HEK293 (cell line): ENCODE results near the gene TRAK1.

Experiments used
- CTCF ChIA-PET: fragments of 350-600 bp; formaldehyde crosslinking; extraction: SDS; loops from one replicate; lab custom pipeline; 2021; ENCODE audit warnings: antibody characterized with exemption; lab: Yijun Ruan, JAX
- POLR2A ChIA-PET: fragments of 300-600 bp; formaldehyde crosslinking; extraction: SDS; loops from one replicate; lab custom pipeline; 2020; ENCODE audit warnings: antibody characterized with exemption, inconsistent platforms; lab: Yijun Ruan, JAX
- H3K27ac ChIP-seq: fragments of 200-500 bp; sonication (Bioruptor generic); 2 replicates; pipeline ENCODE4 v1.5.1; 2014; ENCODE audit warnings: low read depth, low read length, control low read depth, inconsistent platforms; ENCODE audit errors: extremely low read depth
- H3K36me3 ChIP-seq, 2 experiments: fragments of 200-500 bp in 1 of 2; sonication (Bioruptor generic) in 1 of 2; 1 replicate in 1 of 2; 2 replicates in 1 of 2; pipeline ENCODE4 v1.5.1; 2014 to 2017; ENCODE audit warnings: inconsistent platforms in 2 of 2, low read length in 2 of 2; ENCODE audit not compliant: control insufficient read depth in 2 of 2, insufficient read depth in 1 of 2
- H3K4me1 ChIP-seq: fragments of 200-500 bp; sonication (Bioruptor generic); 2 replicates; pipeline ENCODE4 v1.5.1; 2014; ENCODE audit warnings: mild to moderate bottlenecking, low read length, inconsistent platforms; ENCODE audit not compliant: control insufficient read depth, insufficient read depth
- H3K4me3 ChIP-seq: 2 replicates; pipeline ENCODE4 v1.5.1; 2011; ENCODE audit warnings: low read depth, mild to moderate bottlenecking, control low read depth, low read length, moderate library complexity
- H3K9me3 ChIP-seq: fragments of 200-500 bp; sonication (Bioruptor generic); 2 replicates; pipeline ENCODE4 v1.5.1; 2014; ENCODE audit warnings: low read depth, low read length, inconsistent platforms; ENCODE audit not compliant: control insufficient read depth, insufficient read depth
- FEZF1 ChIP-seq: fragments of 450-650 bp; formaldehyde crosslinking; IDR thresholded peaks from 2 replicates; pipeline ENCODE4 v1.5.1; 2016; ENCODE audit warnings: missing biosample characterization, missing genetic modification characterization
- IKZF3 ChIP-seq: fragments of 450-650 bp; IDR thresholded peaks from 2 replicates; pipeline ENCODE4 v1.5.0; 2018; ENCODE audit warnings: missing biosample characterization, mild to moderate bottlenecking, missing genetic modification characterization, moderate library complexity
- KLF9 ChIP-seq: fragments of 450-650 bp; formaldehyde crosslinking; IDR thresholded peaks from 2 replicates; pipeline ENCODE4 v1.5.1; 2016; ENCODE audit warnings: missing biosample characterization, missing genetic modification characterization, low read depth
- MYNN ChIP-seq: fragments of 450-650 bp; formaldehyde crosslinking; IDR thresholded peaks from 2 replicates; pipeline ENCODE4 v1.5.1; 2016; ENCODE audit warnings: missing biosample characterization, missing genetic modification characterization, borderline replicate concordance
- MZF1 ChIP-seq: fragments of 450-650 bp; formaldehyde crosslinking; IDR thresholded peaks from 2 replicates; pipeline ENCODE4 v1.5.1; 2017; ENCODE audit warnings: missing biosample characterization, missing genetic modification characterization, borderline replicate concordance
- TRIM28 ChIP-seq: IDR thresholded peaks from 2 replicates; pipeline ENCODE4 v1.6.1; 2011; ENCODE audit warnings: low read length, control low read depth, borderline replicate concordance
- YY2 ChIP-seq: fragments of 450-650 bp; formaldehyde crosslinking; IDR thresholded peaks from 2 replicates; pipeline ENCODE4 v1.5.1; 2016; ENCODE audit warnings: missing biosample characterization, missing genetic modification characterization
- ZBTB8A ChIP-seq: fragments of 450-650 bp; formaldehyde crosslinking; IDR thresholded peaks from 2 replicates; pipeline ENCODE4 v1.5.1; 2016; ENCODE audit warnings: missing biosample characterization, missing genetic modification characterization
- ZNF146 ChIP-seq: fragments of 450-650 bp; formaldehyde crosslinking; IDR thresholded peaks from 2 replicates; pipeline ENCODE4 v1.5.1; 2016; ENCODE audit warnings: missing biosample characterization, missing genetic modification characterization
- ZNF211 ChIP-seq: fragments of 450-650 bp; formaldehyde crosslinking; IDR thresholded peaks from 2 replicates; pipeline ENCODE4 v1.5.1; 2016; ENCODE audit warnings: low read depth, missing biosample characterization, missing genetic modification characterization
- ZNF311 ChIP-seq: fragments of 450-650 bp; formaldehyde crosslinking; IDR thresholded peaks from 2 replicates; pipeline ENCODE4 v1.5.1; 2017; ENCODE audit warnings: missing biosample characterization, missing genetic modification characterization, borderline replicate concordance
- ZNF335 ChIP-seq: fragments of 450-650 bp; formaldehyde crosslinking; conservative IDR thresholded peaks from 2 replicates; pipeline ENCODE4 v1.5.1; 2016; ENCODE audit warnings: missing biosample characterization, missing genetic modification characterization
- ZNF555 ChIP-seq: fragments of 450-650 bp; formaldehyde crosslinking; conservative IDR thresholded peaks from 2 replicates; pipeline ENCODE4 v1.5.1; 2017; ENCODE audit warnings: missing biosample characterization, mild to moderate bottlenecking, missing genetic modification characterization, inconsistent platforms
- ZNF560 ChIP-seq: fragments of 450-650 bp; formaldehyde crosslinking; IDR thresholded peaks from 2 replicates; pipeline ENCODE4 v1.5.1; 2017; ENCODE audit warnings: missing biosample characterization, missing genetic modification characterization, borderline replicate concordance
- ZNF571 ChIP-seq: fragments of 450-650 bp; formaldehyde crosslinking; IDR thresholded peaks from 2 replicates; pipeline ENCODE4 v1.5.0; 2017; ENCODE audit warnings: missing biosample characterization, missing genetic modification characterization
- ZNF660 ChIP-seq: fragments of 450-650 bp; IDR thresholded peaks from 2 replicates; pipeline ENCODE4 v1.5.1; 2018; ENCODE audit warnings: missing biosample characterization, mild to moderate bottlenecking, missing genetic modification characterization
- ZNF664 ChIP-seq: fragments of 450-650 bp; formaldehyde crosslinking; IDR thresholded peaks from 2 replicates; pipeline ENCODE4 v1.5.1; 2016; ENCODE audit warnings: missing biosample characterization, missing genetic modification characterization
- ZNF670 ChIP-seq: fragments of 450-650 bp; formaldehyde crosslinking; IDR thresholded peaks from 2 replicates; pipeline ENCODE4 v1.5.1; 2016; ENCODE audit warnings: missing biosample characterization, missing genetic modification characterization, low read depth
- ZNF747 ChIP-seq: fragments of 450-650 bp; formaldehyde crosslinking; IDR thresholded peaks from 2 replicates; pipeline ENCODE4 v1.5.1; 2016; ENCODE audit warnings: missing biosample characterization, missing genetic modification characterization
- ZNF791 ChIP-seq: fragments of 450-650 bp; formaldehyde crosslinking; IDR thresholded peaks from 2 replicates; pipeline ENCODE4 v1.5.1; 2016; ENCODE audit warnings: missing biosample characterization, missing genetic modification characterization
- ZSCAN16 ChIP-seq: fragments of 450-650 bp; formaldehyde crosslinking; IDR thresholded peaks from 2 replicates; pipeline ENCODE4 v1.5.1; 2016; ENCODE audit warnings: missing biosample characterization, missing genetic modification characterization
- TF ChIP-seq, protein P1 (sequence below): fragments of 450-650 bp; formaldehyde crosslinking; IDR thresholded peaks from 2 replicates; pipeline ENCODE4 v1.5.1; 2016; ENCODE audit warnings: missing biosample characterization, missing genetic modification characterization
- TF ChIP-seq, protein P2 (sequence below): fragments of 450-650 bp; formaldehyde crosslinking; IDR thresholded peaks from 2 replicates; pipeline ENCODE4 v1.5.1; 2016; ENCODE audit warnings: missing biosample characterization, missing genetic modification characterization, borderline replicate concordance

Gene TRAK1

DNA sequence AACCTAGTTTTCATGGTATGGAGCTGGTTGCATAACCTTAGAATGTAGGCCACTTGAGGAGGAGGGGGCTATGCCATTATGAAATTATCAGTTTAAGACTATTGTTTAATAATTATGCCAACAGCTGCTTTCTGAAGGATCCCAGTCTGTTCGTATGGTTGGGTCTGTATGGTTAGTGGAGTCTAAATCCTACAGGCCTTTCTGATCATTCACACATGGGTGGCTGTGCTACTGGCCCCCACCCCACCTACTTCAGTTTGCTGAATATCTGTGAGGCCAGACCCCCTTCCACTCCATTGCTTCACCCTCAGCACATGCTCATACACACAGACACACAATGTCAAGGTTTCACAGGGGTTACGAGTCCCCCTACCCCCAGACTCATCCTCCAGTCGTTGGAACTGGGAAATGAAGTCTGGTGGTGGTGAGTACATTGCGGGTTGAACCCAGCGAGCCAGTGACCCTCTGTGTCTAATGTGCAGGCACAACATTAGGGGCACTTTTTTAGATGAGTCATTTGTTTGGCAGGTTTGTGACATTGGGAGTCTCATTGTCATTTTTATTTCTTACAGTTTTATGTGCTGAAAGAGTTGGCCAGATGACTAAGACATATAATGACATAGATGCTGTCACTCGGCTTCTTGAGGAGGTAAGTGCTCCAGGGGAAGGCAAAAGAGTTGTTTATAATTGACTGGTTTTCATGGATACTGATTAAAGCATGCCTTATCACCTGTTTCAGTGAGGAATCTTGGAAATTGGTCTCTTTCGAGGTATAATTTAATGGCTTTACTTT lies 85.3 kb downstream of the TRAK1 start (continued):
- TF ChIP-seq TRIM28 (peak; percentile 52), ZNF335 (tag by site-specific recombination) (0 out of 2 replicates have a peak, but pooled peaks have one; percentile 20)
- TF ChIP-seq, protein P1, sequence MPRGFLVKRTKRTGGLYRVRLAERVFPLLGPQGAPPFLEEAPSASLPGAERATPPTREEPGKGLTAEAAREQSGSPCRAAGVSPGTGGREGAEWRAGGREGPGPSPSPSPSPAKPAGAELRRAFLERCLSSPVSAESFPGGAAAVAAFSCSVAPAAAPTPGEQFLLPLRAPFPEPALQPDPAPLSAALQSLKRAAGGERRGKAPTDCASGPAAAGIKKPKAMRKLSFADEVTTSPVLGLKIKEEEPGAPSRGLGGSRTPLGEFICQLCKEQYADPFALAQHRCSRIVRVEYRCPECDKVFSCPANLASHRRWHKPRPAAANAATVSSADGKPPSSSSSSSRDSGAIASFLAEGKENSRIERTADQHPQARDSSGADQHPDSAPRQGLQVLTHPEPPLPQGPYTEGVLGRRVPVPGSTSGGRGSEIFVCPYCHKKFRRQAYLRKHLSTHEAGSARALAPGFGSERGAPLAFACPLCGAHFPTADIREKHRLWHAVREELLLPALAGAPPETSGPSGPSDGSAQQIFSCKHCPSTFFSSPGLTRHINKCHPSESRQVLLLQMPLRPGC (tag by site-specific recombination), result 0 out of 2 replicates have a peak, but pooled peaks have one; percentile 22
- TF ChIP-seq, all 188 proteins: peak for 13

DNA sequence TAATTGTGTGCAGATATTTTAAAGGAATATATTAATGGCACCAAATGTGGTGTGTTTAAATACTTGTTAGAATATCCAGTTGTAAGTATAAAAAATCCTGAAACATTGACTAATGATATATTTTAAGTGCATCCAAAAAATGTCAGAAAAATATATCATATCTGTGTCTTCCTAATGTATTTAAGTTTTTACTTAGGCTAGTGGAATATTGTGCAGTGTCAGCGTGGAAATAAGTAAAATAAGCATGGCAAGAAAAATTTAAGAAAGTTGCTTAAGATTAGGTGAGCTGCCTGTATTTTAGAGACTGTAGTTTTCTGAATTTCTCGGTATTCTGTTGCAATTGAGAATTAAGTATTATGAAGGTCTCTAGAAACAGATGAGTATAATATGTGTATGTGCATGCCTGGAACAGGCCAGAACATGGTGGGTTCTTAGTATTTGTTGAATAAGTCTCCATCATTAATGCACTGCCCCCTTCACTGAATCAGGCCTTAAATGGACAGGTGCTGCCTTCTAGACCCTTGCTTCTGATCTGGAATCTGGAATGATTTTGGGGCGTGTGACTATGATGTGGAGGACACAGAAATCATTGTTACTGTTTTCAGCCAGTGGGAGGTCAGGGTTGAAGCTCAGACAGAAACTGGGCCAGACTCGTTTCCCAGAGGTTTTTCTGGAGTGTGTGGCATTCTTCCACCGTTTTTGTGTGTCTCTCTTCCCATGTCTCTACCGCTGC lies 86.1 kb downstream of the TRAK1 start:
- Histone ChIP-seq H3K9me3 (no peaks in the 10 kb centered on the region), H3K4me1 (no peaks in the 10 kb centered on the region; the same call in 1 of the 2 replicates), H3K27ac (no peak overlapping the region), H3K4me3 (no peak overlapping the region)
- ChIA-PET CTCF (interaction anchor here (5.3 kb wide), 1 partner anchor 14 kb away, joined by 28 read pairs; no protein-coding TSS in a partner anchor), POLR2A (interaction anchor here (0.5 kb wide), 1 partner anchor 8 kb away, joined by 4 read pairs; no protein-coding TSS in a partner anchor)
- TF ChIP-seq YY2 (no peak), IKZF3 (no peak), ZNF560 (tag by site-specific recombination) (no peak), ZBTB8A (tag by site-specific recombination) (no peak), ZNF555 (no peak), ZNF211 (tag by site-specific recombination) (no peak), ZNF670 (no peak), ZNF311 (tag by site-specific recombination) (no peak), ZNF791 (tag by site-specific recombination) (no peak), ZNF747 (tag by site-specific recombination) (no peak), ZNF146 (no peak), ZNF571 (tag by site-specific recombination) (no peak), KLF9 (tag by site-specific recombination) (no peak), ZNF660 (no peak), FEZF1 (tag by site-specific recombination) (no peak)
- TF ChIP-seq, all 188 proteins: peak for 0
- H3K36me3 ChIP-seq, result peaks cover 0 to 5% of the 10 kb centered on the region in 2 experiments; a peak in 1 of 3 replicates

DNA sequence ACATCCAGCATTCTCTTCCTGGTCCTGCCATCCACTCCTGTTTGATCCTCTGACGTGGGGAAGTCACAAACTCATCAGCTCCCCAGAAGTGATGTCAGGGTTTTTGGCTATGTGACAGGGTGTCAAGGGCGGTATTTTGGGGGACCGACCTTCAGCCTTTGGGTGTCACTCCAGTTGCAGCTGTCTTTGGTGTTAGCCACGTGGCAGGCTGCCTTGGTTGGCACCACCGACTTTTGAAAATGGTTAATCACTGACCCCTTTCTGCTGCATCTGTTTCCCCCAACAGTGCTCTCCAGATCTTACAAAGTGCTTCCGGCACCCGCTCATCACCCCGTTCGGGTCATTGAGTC lies 86.6 kb downstream of the TRAK1 start:
- H3K9me3 ChIP-seq, result no peaks in the 10 kb centered on the region
- POLR2A ChIA-PET, result no interaction called here
- H3K4me1 ChIP-seq, result no peaks in the 10 kb centered on the region; the same call in 1 of the 2 replicates
- no peak overlapping the region for H3K27ac ChIP-seq
- CTCF ChIA-PET, result interaction anchor here (5.3 kb wide), 1 partner anchor 13 kb away, joined by 28 read pairs; no protein-coding TSS in a partner anchor
- H3K4me3 ChIP-seq, result no peak overlapping the region
- no peak for TF ChIP-seq MZF1 (tag by site-specific recombination)
- TF ChIP-seq ZNF664 (tag by site-specific recombination), result no peak
- TF ChIP-seq ZSCAN16 (tag by site-specific recombination), result no peak
- TF ChIP-seq, protein P2, sequence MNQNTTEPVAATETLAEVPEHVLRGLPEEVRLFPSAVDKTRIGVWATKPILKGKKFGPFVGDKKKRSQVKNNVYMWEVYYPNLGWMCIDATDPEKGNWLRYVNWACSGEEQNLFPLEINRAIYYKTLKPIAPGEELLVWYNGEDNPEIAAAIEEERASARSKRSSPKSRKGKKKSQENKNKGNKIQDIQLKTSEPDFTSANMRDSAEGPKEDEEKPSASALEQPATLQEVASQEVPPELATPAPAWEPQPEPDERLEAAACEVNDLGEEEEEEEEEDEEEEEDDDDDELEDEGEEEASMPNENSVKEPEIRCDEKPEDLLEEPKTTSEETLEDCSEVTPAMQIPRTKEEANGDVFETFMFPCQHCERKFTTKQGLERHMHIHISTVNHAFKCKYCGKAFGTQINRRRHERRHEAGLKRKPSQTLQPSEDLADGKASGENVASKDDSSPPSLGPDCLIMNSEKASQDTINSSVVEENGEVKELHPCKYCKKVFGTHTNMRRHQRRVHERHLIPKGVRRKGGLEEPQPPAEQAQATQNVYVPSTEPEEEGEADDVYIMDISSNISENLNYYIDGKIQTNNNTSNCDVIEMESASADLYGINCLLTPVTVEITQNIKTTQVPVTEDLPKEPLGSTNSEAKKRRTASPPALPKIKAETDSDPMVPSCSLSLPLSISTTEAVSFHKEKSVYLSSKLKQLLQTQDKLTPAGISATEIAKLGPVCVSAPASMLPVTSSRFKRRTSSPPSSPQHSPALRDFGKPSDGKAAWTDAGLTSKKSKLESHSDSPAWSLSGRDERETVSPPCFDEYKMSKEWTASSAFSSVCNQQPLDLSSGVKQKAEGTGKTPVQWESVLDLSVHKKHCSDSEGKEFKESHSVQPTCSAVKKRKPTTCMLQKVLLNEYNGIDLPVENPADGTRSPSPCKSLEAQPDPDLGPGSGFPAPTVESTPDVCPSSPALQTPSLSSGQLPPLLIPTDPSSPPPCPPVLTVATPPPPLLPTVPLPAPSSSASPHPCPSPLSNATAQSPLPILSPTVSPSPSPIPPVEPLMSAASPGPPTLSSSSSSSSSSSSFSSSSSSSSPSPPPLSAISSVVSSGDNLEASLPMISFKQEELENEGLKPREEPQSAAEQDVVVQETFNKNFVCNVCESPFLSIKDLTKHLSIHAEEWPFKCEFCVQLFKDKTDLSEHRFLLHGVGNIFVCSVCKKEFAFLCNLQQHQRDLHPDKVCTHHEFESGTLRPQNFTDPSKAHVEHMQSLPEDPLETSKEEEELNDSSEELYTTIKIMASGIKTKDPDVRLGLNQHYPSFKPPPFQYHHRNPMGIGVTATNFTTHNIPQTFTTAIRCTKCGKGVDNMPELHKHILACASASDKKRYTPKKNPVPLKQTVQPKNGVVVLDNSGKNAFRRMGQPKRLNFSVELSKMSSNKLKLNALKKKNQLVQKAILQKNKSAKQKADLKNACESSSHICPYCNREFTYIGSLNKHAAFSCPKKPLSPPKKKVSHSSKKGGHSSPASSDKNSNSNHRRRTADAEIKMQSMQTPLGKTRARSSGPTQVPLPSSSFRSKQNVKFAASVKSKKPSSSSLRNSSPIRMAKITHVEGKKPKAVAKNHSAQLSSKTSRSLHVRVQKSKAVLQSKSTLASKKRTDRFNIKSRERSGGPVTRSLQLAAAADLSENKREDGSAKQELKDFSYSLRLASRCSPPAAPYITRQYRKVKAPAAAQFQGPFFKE (tag by site-specific recombination), result no peak
- TF ChIP-seq MYNN, result no peak
- peaks cover 0 to 5% of the 10 kb centered on the region in 2 experiments; a peak in 1 of 3 replicates for H3K36me3 ChIP-seq
